Gastrocnemius medialis (tissue), 4 donors: ENCODE measurements around the gene PLK5.

Source experiments
- POLR2A ChIP-seq, 2 donors: fragments of 450-650 bp; IDR thresholded peaks; one replicate each; pipeline ENCODE4 v1.6.1; 2017; ENCODE audit warnings: antibody characterized with exemption in 2 of 2, mild to moderate bottlenecking in 2 of 2, moderate library complexity in 2 of 2
- TF ChIP-seq, protein P1 (sequence below), 5 experiments: fragments of 450-650 bp in 3 of 5; fragments of 200-600 bp in 2 of 5; sonication (generic) in 2 of 5; IDR thresholded peaks in 4 of 5; conservative IDR thresholded peaks in 1 of 5; 1 replicate in 4 of 5; 2 replicates in 1 of 5; pipeline ENCODE4 v1.5.1; 2016 to 2019; ENCODE audit warnings: antibody characterized with exemption in 5 of 5, mild to moderate bottlenecking in 3 of 5, moderate library complexity in 3 of 5

DNA sequence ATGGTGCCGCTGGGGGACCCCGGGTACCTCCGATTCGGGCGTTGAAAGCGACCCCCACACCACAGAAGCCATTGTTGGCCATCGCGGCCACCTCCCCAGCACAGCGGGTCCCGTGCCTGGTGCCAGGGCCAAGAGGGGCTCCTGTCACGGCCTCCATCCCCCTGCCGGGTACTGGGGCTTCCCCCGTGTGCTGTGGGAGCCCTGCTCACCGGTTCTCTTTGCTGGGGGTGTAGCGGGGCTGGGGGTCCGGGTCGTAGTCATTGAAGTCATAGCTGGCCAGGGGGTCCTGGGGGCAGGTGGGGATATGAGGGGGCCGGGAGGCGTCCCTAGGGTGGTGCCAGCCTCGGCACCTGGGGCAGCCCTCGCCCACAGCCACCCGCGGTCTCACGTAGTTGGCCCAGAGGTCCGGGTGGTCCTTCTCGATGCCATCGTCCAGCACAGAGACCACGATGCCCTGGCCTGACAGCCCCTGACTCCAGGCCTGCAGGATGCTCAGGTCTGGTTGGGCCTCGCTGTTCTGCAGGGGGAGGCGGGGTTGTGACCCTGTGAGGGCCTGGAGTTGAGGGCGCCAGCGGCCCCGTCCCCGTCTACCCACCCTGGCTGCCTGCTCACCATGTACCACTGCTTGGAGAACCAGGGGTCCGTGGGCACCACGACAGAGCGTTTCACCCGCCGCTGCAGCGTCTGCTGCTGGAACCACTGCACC lies 36.1 kb upstream of the PLK5 start:
- TF ChIP-seq, protein P1, sequence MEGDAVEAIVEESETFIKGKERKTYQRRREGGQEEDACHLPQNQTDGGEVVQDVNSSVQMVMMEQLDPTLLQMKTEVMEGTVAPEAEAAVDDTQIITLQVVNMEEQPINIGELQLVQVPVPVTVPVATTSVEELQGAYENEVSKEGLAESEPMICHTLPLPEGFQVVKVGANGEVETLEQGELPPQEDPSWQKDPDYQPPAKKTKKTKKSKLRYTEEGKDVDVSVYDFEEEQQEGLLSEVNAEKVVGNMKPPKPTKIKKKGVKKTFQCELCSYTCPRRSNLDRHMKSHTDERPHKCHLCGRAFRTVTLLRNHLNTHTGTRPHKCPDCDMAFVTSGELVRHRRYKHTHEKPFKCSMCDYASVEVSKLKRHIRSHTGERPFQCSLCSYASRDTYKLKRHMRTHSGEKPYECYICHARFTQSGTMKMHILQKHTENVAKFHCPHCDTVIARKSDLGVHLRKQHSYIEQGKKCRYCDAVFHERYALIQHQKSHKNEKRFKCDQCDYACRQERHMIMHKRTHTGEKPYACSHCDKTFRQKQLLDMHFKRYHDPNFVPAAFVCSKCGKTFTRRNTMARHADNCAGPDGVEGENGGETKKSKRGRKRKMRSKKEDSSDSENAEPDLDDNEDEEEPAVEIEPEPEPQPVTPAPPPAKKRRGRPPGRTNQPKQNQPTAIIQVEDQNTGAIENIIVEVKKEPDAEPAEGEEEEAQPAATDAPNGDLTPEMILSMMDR (IDR thresholded peaks at IDR 0.05 in 4 of 5, conservative IDR thresholded peaks at IDR 0.05 in 1 of 5): no peak
- TF ChIP-seq POLR2A (IDR thresholded peaks at IDR 0.05): no peak
